CD4-positive, alpha-beta T cell treated with Interleukin-15 for 1 hour (primary cell): Measurements from ENCODE around the gene CABP2.
"Not testable (repeated sequence)": the region's sequence is repeated elsewhere in the genome, so short reads cannot be mapped to it uniquely, and the experiment has no call there.

Source experiments
- DNase-seq: peaks from one replicate; pipeline ENCODE4 v3.0.0-alpha.2; 2020

Gene CABP2

DNA sequence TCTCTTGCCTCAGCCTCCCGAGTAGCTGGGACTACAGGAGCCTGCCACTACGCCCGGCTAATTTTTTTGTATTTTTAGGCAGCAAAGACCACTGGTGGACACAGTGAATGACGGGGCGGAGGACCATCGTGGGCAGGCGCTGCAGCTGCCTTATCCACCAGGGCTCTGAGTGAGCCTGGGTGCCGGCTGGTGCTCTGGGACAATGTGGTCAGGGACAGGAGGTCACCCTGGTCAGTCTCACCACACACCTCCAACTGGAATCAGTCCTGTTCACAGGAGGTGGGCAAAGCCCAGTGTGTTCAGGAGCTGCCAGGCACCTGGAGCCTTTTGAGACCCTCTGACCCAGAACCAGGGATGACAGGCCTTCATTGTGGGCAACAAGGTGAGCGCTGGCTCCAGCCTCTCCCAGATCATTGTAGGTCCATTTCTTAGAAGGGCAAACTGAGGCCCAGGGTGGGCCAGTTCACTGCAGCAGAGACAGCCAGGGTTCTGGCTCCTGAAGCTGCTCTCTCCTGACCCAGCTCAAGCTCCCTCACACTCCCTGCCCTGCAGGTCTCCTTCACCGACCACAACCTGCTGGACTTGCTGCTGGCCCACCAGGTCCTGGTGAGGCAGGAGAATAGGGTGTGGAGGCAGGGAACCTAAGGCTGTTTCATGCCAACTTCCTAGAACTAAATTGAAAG is 15.7 kb upstream of the CABP2 start:
- no peak for DNase-seq

DNA sequence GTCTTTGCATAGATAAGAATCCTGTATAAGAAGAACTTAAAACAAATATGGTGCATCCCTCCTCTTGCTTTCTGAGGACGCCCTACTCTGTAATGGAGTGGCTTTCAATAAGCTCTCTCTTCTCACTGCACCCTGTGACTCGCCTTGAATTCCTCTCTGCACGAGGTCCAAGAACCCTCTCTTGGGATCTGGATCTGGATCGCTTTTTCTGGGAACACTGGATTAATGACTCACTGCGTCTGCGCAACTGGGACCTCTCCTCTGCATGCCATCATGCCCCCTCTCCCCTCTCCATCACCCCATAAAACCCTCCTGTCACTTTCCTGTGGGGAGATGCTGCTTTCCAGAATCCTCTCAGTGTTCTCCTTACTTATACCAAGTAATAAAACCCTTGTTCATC is 15.1 kb upstream of the CABP2 start:
- DNase-seq = no peak

DNA sequence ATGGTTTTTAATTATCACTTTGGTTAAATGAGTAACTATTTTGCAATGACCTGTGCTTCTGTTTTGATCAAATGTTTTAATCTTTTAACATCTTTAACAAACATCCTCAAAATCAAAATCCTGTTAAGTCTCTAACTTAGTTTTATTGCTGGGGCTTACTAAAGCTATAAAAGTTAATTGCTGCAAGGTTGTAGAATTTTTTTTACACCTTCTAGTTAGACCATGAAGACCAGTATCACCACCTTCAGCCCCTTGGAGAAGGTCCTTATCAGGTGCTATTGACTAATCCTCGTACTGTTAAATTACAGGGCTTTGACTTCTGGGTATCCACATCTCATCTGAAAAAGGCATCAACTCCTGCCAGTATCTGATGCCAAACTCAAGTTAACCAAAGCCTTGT is 12.3 kb upstream of the CABP2 start:
- no peak for DNase-seq

DNA sequence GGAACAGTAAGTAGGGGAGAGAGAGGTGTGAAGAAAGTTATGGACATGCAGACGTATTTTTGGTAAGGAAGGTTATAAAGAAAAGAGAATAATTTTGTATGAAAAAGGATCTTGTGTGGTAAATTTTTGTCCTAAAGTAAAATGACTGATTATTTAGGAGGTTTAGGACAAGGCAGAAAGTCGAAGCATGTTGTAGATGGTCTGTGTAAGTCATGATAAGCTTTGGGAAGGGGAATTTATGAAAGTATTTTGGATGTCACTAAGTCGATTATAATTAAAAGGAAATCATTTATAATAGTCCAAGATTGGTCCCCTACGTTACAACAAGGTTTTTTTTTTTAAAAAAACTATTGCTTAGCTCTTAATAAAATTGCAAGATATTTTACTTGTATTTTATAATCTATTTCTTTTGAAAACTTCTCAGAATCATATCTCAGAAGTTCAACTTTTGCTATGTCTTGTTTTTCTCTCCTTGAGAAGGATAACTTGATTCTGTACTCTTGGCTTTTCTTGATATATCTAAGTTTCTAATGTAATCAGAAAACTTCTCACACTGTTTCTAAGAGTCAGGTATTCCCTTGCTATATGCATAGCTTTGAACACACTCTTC is 10.9 kb upstream of the CABP2 start:
- no peak for DNase-seq

DNA sequence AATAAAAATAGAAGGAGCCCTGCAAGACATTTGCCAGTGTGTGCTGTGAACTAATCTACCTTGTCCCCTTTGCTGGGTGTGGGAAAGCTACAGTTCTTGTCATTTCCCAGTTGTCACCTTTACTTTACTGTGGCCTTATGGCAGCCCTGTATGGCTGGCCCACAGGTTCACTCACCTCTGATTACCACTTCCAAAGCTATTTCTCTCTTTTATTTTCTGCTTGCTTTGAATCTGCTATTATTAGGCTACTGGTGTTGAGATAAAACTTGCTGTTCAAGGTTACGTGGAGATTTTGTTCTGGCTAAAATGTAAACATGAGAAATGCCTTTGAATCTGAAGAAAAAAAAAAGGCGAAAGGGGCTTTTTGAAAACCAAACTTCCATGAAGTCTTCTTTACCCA is 9.6 kb upstream of the CABP2 start:
- DNase-seq = no peak

DNA sequence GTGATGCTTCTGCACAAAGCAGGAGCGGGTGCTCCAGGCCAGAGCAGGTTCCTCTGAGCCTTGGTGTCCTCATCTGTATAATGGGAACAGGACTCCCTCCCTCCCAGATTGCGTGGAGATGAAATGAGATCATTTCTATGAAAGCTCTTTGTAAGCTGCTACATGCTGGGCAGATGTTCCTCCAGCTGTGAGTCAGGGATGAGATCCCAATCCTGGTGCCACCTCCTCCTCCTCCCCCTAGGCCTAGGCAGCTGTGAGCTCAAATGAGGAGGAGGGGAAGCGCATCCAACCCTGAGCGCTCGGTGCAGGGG is 7.0 kb upstream of the CABP2 start:
- DNase-seq = no peak

DNA sequence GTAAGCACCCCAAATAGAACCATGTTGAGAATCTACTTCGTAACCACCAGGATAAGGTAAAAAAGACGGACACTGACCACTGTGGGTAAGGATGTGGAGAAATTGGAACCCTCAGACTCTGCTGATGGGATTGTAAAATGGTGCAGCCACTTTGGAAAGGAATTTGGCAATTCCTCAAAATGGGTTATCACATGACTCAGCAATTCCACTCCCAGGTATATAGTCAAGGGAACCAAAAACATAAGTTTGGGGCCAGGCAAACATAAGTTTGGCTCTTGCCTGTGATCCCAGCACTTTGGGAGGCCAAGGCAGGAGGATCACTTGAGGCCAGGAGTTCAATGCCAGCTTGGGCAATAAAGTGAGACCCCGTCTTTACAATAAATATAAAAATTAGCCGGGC is 5.1 kb upstream of the CABP2 start:
- DNase-seq = no peak

DNA sequence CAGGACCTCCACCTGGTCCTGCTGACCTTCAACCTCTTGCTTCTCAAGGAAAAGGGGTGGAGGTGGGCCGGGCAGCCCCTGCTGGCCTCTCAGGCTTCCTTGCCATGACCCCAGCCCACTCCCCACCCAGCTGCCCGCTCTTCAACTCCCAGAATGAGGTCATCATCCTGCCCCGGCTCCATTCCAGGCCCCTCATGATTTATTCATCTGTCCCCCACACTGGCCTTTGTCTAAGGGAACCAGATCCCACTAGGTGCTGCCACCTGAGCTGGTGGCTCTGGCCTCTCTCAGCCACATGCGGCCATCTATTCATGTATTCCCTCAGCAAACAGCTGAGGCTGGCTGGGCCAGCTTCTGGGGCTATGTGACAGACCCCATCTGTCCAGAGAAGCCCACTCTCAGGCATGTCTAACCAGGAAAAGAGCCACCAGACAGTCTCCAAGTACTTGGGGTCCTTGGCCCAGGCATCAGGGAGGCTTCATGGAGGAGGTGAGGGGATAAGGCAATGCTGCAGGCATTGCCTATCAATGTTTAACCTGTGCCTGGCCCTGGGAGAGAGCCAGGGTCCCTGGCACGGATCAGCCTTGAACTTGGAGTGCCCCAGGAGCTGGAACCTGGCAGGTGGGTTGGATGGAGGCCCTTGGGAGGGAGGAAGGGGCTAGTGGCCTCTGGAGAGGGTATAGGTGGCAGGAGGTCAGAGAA is 2.2 kb upstream of the CABP2 start:
- DNase-seq = no peak

DNA sequence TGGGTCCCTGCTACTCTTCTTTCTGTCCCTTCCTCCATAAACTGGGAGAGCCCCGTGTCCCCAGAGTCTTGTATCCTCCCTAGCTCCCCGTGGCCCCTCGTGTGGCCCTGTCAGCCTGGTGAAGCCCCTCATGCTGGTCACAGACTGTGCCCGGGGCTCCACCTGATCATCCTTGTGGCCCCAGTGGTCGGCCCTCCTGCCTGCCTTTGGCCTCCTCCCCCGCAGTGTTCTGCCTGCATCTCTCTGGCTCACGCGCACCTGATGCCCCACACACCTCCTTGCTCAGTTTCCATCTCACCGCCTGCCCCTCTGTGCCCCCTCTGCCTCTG is 1.2 kb upstream of the CABP2 start:
- no peak for DNase-seq

DNA sequence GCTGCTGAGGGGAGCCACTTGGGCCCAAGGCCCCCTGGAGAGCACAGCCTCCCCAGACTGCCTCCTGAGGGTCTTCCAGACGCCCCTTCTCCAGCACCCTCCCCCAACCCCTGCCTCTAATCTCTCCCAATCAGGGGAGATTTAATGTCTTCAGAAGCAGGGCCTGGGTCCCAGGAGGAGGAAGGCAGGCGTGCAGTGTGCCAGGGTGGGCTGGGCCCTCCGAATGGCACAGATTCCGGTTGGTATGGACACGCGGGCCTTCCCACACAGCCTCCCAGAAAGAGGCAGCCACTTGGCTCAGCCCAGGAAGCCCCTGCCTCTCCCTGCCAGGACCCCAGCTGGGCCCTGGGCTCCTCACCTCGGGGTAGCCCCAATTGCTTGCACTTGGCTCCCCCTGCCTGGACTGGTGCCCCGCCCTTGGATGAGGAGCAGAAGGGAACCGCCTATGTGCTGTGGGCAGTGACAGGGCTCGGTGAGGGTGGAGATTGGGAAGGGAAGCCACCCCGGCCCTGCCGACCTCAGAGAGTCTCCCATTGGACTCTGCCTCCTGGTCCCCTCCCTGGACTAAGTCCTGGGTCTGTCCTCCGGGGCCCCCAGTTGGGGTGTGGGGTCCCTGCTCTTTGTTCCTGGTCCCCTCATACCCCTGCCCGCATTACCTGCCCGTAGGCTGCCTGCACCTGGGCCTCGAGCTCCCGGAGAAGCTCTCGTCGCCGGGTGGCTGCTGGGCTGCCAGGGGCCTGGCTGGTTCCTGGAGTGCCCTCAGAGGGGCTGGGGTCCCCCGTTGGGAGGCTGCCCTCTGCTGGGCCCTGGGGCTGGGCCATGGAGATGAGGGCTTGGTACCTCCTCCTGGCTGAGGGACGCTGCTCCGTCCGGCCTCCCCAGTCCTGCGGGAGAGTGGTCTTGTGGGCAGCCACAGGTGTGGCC is 572 bp upstream of the CABP2 start:
- DNase-seq = no peak

DNA sequence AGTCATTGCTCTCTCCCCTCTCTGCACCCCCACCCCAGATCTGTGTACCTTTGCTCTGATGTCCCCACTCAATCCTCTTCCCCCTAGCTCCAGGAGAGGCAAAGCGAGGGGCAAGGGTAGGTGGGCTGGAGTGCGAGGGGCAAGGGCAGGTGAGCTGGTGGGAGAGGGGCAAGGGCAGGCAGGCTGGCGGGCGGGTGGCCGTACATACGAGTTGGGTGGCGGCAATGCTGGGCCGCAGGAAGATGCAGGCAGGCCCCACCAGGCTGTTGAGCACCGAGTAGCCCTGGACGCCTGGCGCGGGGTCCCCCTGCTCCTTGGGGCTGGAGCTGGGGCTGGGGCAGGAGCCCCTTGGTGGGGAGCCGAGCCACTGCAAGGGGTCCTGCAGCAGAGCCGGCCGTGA is 908 bp downstream of the CABP2 start:
- no peak for DNase-seq

DNA sequence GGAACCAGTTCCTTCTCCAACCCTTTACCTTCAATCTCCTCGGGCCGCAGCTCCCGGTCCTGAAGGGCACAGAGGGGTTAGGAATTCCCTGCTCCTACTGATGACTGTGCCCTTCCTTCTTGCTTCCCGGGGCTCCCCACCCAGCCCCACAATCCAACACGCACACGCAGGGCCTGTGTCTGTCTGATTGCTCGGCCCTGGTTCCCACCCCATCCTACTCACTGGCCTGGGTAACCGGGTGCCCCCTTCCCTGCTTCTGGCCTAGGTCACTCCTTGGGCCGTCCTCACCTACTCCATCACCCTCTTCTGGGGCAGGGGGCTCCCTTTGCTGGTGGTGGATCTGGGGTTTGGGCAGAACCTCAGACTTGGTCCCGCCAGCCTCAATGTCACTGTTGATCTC is 1.3 kb downstream of the CABP2 start:
- DNase-seq = no peak

DNA sequence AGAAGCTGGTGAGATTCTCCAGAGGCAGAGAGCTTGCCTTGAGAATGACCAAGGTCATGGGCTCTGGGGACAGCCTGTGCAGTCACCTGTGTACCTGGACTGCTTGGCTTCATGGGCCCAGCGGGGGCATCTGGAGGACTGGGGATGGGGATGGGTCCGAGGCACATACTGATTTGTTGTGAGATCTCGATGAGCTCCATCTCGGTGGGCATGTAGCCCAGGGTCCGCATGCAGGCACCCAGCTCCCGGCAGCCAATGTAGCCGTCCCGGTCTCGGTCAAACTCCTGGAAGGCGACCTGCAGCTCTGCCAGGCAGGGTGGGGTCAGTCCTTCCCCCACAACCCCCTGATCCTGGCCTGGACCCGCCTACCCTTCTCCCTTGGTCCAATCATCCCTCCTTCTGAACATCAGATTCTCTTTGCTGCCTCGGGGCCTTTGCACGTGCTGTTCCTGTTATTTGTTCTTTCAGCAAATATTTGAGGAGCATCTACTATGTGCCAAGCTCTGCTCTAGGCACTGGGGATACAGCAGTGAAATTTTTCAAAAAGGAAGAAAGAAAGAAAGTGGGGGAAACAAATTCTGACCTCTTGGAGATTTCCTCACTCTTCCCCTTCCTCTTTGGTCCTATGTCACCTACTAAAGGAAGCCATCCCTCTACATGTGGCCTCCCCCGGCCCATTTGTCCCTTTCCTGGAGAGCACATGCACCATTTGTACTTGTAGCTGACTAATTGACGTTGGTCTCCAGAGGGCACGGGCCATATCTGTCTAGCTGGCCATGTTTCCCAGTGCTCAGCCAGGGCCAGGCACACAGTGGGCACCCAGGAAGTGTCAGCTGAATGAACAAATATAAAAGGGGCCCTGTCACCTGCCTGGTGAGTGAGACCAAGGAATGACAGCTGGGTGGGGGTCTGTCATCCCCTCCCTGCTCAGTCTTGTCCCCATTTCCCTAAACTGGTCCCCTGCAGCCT is 2.1 kb downstream of the CABP2 start:
- DNase-seq = no peak

DNA sequence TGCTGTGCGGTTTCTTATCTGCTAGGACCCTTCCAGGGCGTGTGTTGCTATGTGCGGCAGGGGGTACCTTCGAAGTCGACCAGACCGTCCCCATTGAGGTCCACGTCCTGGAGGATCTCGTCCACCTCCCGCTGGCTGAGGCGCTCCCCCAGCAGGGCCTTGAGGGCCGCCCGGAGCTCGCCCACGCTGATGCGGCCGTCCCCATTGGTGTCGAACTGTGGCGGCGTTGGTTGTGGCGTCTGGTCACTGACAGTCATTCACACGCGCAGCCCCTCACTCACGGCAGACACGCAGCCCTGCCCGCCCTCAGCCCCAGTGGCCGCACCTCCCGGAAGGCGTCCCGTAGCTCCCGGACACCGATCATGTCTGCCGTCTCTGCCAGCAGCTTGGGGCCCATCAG is 3.5 kb downstream of the CABP2 start:
- DNase-seq = no peak

DNA sequence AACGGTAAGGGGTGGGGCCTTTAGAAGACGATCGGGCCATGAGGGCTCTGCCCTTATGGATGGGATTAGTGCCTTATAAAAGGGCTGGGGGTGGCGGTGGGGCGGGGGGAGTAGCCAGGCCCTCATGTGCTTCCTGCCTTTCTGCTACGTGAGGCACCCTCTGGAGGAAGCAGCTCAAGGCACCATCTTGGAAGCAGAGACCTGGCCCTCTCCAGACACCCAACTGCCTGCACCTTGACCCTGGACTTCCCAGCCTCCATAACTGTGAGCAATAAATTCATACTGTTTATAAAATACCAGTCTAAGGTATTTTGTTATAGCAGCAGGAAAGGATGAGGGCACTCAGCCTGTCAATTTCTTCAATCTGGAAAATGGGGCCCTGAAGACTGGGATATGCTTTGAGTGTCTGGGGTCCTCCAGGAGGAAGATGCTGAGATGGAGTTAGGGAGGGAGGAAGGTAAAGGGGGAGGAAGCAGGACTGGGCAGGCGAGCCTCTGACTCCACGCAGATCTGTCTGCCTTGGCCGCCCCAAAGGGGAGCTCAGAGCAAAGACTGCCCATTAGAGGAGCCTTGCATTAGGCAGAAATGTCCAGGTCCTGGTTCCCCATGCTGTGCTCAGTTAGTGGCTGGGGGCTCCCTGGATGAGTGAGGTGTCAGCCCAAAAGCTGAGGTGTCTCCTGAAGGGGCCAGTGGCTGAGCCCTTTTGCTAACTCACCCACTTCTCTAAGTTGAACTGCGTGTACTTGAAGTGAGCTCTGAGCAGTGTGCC is 5.3 kb downstream of the CABP2 start:
- DNase-seq = no peak

DNA sequence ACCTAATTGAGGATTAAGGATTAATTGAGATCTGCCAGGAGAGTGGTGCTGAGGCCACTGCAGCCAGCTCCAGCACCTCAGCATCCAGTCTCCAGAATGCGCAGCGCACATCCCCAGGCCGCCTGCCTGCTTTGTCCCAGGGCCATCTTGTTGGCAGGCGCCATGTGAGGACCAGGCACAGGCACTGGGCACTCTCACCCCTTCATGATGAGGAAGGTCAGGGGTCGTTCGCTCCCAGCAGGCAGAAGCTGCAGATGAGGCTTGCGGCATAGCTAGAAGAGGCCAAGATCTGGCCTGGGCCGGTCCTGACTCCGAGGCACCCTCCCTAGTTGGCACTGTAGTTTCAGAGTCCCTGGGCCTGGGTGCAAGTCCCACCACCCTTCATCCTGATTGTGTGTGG is 6.4 kb downstream of the CABP2 start:
- no peak for DNase-seq

DNA sequence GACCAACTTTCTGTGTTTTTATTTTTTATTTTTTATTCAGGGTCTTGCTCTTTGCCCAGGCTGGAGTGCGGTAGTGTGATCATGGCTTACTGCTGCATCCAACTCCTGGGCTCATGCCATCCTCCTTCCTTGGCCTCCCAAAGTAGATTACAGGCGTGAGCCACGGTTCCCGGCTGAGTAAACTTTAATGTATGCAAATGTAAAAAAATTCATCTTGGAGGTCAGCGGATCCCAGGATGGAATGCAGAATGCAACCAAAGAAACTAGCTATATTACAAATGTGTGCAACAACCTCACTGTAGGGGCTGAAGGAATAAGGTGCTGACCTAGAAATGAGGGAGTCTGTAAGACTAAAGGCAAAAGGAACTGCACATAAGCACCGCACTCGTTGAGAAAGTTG is 9.1 kb downstream of the CABP2 start:
- DNase-seq = no peak

DNA sequence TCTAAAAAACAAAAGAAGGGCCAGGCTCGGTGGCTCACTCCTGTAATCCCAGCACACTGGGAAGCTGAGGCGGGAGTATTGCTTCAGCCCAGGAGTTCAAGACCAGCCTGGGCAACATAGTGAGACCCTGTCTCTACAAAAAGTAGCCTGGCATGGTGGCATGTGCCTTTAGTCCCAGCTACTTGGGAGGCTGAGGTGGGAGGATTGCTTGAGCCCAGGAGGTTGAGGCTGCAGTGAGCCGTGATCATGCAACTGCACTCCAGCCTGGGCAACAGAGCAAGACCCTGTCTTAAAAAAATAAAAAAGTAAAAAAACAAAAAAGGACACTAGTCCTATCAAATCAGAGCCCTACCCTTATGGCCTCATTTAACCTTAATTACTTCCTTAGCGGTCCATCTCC is 11.7 kb downstream of the CABP2 start:
- DNase-seq = not testable (repeated sequence)

DNA sequence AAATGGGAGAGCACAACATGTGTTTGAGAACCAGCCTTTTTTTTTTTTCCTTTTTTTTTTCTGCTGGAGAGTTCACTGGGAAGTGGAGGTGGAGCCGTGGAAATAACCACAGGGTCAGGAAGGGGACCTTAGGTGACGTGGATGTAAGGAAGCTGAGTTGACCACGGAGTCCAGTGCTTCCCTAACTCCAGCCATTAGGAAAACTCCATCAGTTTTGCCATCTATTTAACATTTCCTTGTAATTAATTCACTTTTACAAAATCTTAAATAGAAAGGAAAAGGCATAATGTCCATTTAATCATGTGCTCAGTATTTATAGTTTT is 13.3 kb downstream of the CABP2 start:
- no peak for DNase-seq

DNA sequence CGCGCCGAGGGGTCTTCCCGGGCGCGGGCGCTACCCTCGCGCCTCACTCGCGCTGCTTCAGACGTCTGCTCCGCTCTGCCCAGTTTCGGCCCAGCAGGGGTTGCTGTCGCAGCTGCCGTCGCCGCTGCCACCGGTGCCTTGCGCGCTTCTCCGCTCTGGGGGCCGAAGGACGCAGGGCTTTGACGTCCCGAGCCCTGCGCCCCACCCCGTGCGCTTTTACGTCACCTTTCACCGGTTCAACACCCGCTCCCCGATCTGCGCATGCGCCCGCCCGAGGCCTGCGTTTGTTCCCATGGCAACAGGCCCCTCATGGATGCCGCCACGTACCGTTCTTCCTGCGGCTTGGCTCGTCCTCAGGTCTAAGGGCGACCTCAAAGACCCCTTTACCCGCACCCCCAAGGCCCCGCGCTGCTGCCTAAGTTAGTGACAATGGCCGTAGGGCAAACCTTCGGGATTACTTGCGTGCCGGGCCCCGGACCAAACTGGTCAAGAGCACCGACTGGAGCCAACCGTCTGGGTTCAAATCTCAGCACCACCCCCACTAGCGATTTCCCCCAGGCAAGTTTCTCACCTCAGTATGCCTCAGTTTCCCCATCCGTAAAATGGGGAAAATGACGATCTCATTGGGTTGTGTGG is 14.6 kb downstream of the CABP2 start:
- peak; percentile 98 for DNase-seq

DNA sequence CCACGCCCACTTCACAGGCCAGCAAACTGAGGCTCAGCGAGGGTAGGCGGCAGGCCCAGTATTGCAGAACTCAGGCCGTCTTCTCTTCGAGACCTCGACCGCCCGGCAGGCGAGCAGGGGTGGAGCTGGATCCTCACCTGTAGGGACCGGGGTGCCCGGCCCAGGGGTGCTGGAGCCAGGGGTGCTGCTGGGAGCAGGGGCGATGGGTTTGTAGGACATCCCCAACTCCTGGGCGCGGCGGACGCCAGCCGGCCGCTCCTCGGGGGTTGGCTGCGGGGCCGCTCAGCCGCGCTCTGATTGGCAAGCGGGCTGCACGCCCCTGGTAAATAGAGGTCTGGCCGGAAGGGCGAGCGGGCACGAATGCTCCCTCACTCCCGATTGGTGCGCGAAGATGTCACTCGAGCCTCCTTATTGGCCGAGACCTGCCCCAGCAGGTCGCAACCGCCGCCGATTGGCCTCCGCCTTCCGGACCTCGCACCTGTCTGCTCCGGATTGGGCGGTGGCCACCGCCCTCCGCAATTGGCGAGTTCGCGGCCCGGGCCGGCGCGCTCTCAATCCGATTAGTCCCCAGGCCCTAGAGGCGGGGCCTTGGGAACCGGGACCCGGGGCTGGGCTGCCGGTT is 15.3 kb downstream of the CABP2 start, which contains the start of gene CDK2AP2:
Gene CDK2AP2 (minus strand): TSS at position 299 of the 622 bp plus-strand sequence. CDS start 80 bp downstream, at position 219.
- DNase-seq = peak; percentile 99
